K562 (cell line): ENCODE data around the gene THAP12. TPM values are rescaled to one million over a fixed set of nuclear protein-coding genes. Genes with fewer than 3 reads are reported as not detected.
A peak's percentile ranks its signal among the peaks of the same experiment; 100 is the strongest.

Experiments
- ATAC-seq: fragments of 200-7000 bp; cut with Tn5 transposase; 3 replicates; pipeline ENCODE4 v1.9.1; 2020; ENCODE audit warnings: moderate library complexity
- BruUV-seq: library from RNA; stranded (reverse); fragments of 400-500 nt; replicated peaks from 2 replicates; lab custom pipeline; 2021; lab: Mats Ljungman, UMichigan
- CTCF ChIA-PET: fragments of 300-600 bp; formaldehyde crosslinking; extraction: SDS; loops from one replicate; lab custom pipeline; 2021; ENCODE audit warnings: low intra/inter-chr PET ratio; lab: Yijun Ruan, JAX
- POLR2A ChIA-PET: fragments of 300-600, 350-650 bp; sonication (Branson Sonifier 250); formaldehyde crosslinking; extraction: SDS; loops from one replicate; lab custom pipeline; 2021; ENCODE audit warnings: antibody characterized with exemption, inconsistent platforms; lab: Yijun Ruan, JAX
- DNase-seq, 4 experiments: peaks; one replicate each; pipeline versions ENCODE4 v3.0.0 to v3.0.0-alpha.2; 2011 to 2018; ENCODE audit warnings: low spot score in 3 of 4, mixed read lengths in 3 of 4; ENCODE audit errors: extremely low read depth in 1 of 4
- FAIRE-seq: peaks from 2 replicates; lab custom pipeline; 2011; peaks lifted over from hg19 to GRCh38; lab: Jason Lieb, UNC
- H2AFZ ChIP-seq: 2 replicates; pipeline ENCODE4 v1.6.0; 2011; ENCODE audit warnings: low read depth, low read length, control low read depth, inconsistent platforms
- H3K27ac ChIP-seq: fragments of 200-600 bp; 3 replicates; pipeline ENCODE4 v1.8.0; 2011; ENCODE audit warnings: low read depth, mild to moderate bottlenecking, control low read depth, inconsistent platforms, low read length, moderate library complexity, mixed read lengths; ENCODE audit errors: extremely low read depth
- H3K27me3 ChIP-seq, 2 experiments: fragments of 300-600 bp in 1 of 2; 2 replicates in 1 of 2; 3 replicates in 1 of 2; pipeline versions ENCODE4 v1.6.0 to v1.8.0; 2011; ENCODE audit warnings: inconsistent platforms in 2 of 2, low read length in 2 of 2, mild to moderate bottlenecking in 1 of 2, mixed read lengths in 1 of 2, moderate library complexity in 1 of 2; ENCODE audit not compliant: control insufficient read depth in 2 of 2, insufficient read depth in 2 of 2
- H3K36me3 ChIP-seq: fragments of 300-600 bp; 3 replicates; pipeline ENCODE4 v1.8.0; 2011; ENCODE audit warnings: mild to moderate bottlenecking, low read length, inconsistent platforms; ENCODE audit not compliant: control insufficient read depth, insufficient read depth
- H3K4me1 ChIP-seq, 2 experiments: fragments of 200-600 bp in 1 of 2; replicated peaks in 1 of 2; 2 replicates in 1 of 2; 3 replicates in 1 of 2; pipeline versions ENCODE4 v1.5.1 to v1.8.0; 2011; ENCODE audit warnings: inconsistent platforms in 2 of 2, low read length in 2 of 2, mild to moderate bottlenecking in 1 of 2, mixed read lengths in 1 of 2, moderate library complexity in 1 of 2; ENCODE audit not compliant: control insufficient read depth in 2 of 2, insufficient read depth in 2 of 2
- H3K4me2 ChIP-seq: 2 replicates; pipeline ENCODE4 v1.6.1; 2011; ENCODE audit warnings: low read length, control low read depth, inconsistent platforms, mixed read lengths; ENCODE audit not compliant: insufficient read depth
- H3K4me3 ChIP-seq: fragments of 200-600 bp; sonication (generic), shearing (Covaris generic); 2 replicates; pipeline ENCODE4 v1.5.1; 2016; ENCODE audit warnings: control low read depth, inconsistent platforms
- H3K79me2 ChIP-seq: fragments of 200-600 bp; 3 replicates; pipeline ENCODE4 v1.8.0; 2011; ENCODE audit warnings: low read length, inconsistent platforms; ENCODE audit not compliant: control insufficient read depth, insufficient read depth
- H3K9ac ChIP-seq, 2 experiments: 2 replicates each; pipeline versions ENCODE4 v1.6.0 to v1.6.1; 2011; ENCODE audit warnings: low read depth in 2 of 2, low read length in 2 of 2, control low read depth in 1 of 2, inconsistent platforms in 1 of 2, mild to moderate bottlenecking in 1 of 2, mixed read lengths in 1 of 2; ENCODE audit not compliant: insufficient read depth in 1 of 2
- H3K9me1 ChIP-seq: one replicate; pipeline ENCODE4 v1.6.0; 2011; ENCODE audit warnings: inconsistent platforms, mild to moderate bottlenecking, low read length, moderate library complexity; ENCODE audit not compliant: control insufficient read depth, insufficient read depth
- H3K9me3 ChIP-seq: replicated peaks from 2 replicates; pipeline ENCODE4 v1.5.1; 2011; ENCODE audit warnings: low read depth, low read length, inconsistent platforms; ENCODE audit not compliant: control insufficient read depth, insufficient read depth
- H4K20me1 ChIP-seq: replicated peaks from 2 replicates; pipeline ENCODE4 v1.6.1; 2011; ENCODE audit warnings: low read length, inconsistent platforms, mixed read lengths; ENCODE audit not compliant: control insufficient read depth, insufficient read depth
- DACH1 ChIP-seq: fragments of 450-650 bp; IDR thresholded peaks from 2 replicates; pipeline ENCODE4 v1.6.1; 2018; ENCODE audit not compliant: partially characterized antibody
- FOXK1 ChIP-seq: sonication (generic); formaldehyde crosslinking; IDR thresholded peaks from 2 replicates; pipeline ENCODE4 v1.8.0; 2022; ENCODE audit warnings: missing genetic modification reagents, mild to moderate bottlenecking, borderline replicate concordance
- HMG20A ChIP-seq: fragments of 450-650 bp; formaldehyde crosslinking; conservative IDR thresholded peaks from 2 replicates; pipeline ENCODE4 v1.4.0; 2020; ENCODE audit warnings: mild to moderate bottlenecking, mixed read lengths
- PATZ1 ChIP-seq: fragments of 250-450 bp; sonication (Bioruptor Pico); IDR thresholded peaks from 2 replicates; pipeline ENCODE4 v1.5.0; 2020; ENCODE audit warnings: mild to moderate bottlenecking, borderline replicate concordance
- RFX1 ChIP-seq: fragments of 450-650 bp; IDR thresholded peaks from 2 replicates; pipeline ENCODE4 v1.6.1; 2016; ENCODE audit warnings: mild to moderate bottlenecking, moderate library complexity
- SRF ChIP-seq, 2 experiments: fragments of 250-450, 450-650 bp in 1 of 2; sonication (Bioruptor Pico) in 1 of 2; sonication (generic) in 1 of 2; formaldehyde crosslinking; IDR thresholded peaks; 2 replicates each; pipeline versions ENCODE4 v1.5.0 to v1.5.1; 2020 to 2022; ENCODE audit warnings: mild to moderate bottlenecking in 1 of 2, missing genetic modification reagents in 1 of 2
- ZSCAN32 ChIP-seq: fragments of 450-650 bp; formaldehyde crosslinking; IDR thresholded peaks from 2 replicates; pipeline ENCODE4 v1.4.0; 2020; ENCODE audit warnings: mild to moderate bottlenecking, moderate library complexity
- WGBS: fragments of 100-300 bp; shearing (Covaris generic); methylation state at CpG from one replicate; pipeline ENCODE4 v1.1.6; 2016; ENCODE audit warnings: low coverage, mixed read lengths; ENCODE audit not compliant: insufficient coverage; ENCODE audit errors: missing lambda C conversion rate; 5-methylcytosine and 5-hydroxymethylcytosine counted together
- in situ Hi-C: fragments of 300-500 bp; cut with MboI; formaldehyde crosslinking; loops from 4 replicates; pipeline ENCODE4 v1.15.0; 2018; ENCODE audit warnings: inconsistent platforms, mixed read lengths
- intact Hi-C: fragments of 100-400 bp; cut with micrococcal nuclease; formaldehyde crosslinking; loops from 2 replicates; pipeline ENCODE4 v1.14.2; 2022
- polyA plus RNA-seq, 8 experiments: library from polyadenylated mRNA; depleted of rRNA in 4 of 8; stranded (reverse) in 5 of 8; unstranded in 3 of 8; fragments of >200 nt; fragmentation: Nextera tagmentation in 2 of 8; fragmentation: Illumina TruSeq in 1 of 8; extraction: Ambion mirVana in 2 of 8; extraction: Trizol in 1 of 8; gene quantifications; 2 replicates each; pipeline versions ENCODE4 v1.2.1 to v1.2.3, GENCODE V29; 2011 to 2014; ENCODE audit warnings: inconsistent platforms in 1 of 8, missing spikeins in 1 of 8
- total RNA-seq, 7 experiments: library from RNA; depleted of rRNA in 6 of 7; stranded (reverse); fragments of >200 nt in 6 of 7; fragmentation: Illumina TruSeq in 2 of 7; extraction: Trizol in 2 of 7; gene quantifications; 2 replicates each; pipeline versions ENCODE4 v1.2.1 to v1.2.3, GENCODE V29; 2011 to 2021; ENCODE audit warnings: low replicate concordance in 1 of 7
- TF ChIP-seq, protein P1 (sequence below): IDR thresholded peaks from 3 replicates; pipeline ENCODE4 v1.6.1; 2011; ENCODE audit warnings: borderline replicate concordance, mild to moderate bottlenecking; ENCODE audit not compliant: insufficient read length, insufficient read depth
- TF ChIP-seq, protein P2 (sequence below): fragments of 450-650 bp; formaldehyde crosslinking; IDR thresholded peaks from 2 replicates; pipeline ENCODE4 v1.4.0; 2020; ENCODE audit warnings: mild to moderate bottlenecking

Gene THAP12
- total and polyA plus RNA-seq, 9 of the 15 experiments (the other 6 are each of a cell fraction or from before 2014, with no cell fraction given), result 28.1 to 103 (median 57.8) TPM

DNA sequence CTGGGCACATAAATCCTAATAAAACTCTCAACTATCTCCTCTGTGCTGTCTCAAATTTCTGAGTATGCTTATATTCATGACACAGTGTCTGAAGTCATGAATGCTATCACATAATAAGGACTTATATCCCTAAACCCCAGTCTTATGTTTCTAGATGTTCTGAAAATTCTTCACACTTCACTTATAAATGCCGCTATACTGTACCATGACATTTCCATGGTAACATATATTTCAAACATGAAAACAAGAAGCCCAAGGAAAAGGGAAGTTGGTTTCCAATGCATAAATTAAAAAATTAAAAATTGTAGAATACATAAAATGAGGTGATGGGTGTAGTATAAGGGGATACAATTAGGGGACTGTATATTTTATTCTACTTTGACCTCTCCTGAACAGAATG, 11.9 kb upstream of the THAP12 start:
- 33% methylated on average over 1 of the region's 1 CpG for WGBS
- BruUV-seq, result no TSS peak
- H3K9me3 ChIP-seq, result no peaks in the 10 kb centered on the region
- ChIA-PET POLR2A (no interaction called here), CTCF (no interaction called here)
- in situ Hi-C loops (no loop called here), intact Hi-C loops (no loop called here)
- no peak overlapping the region for H3K4me3 ChIP-seq
- FAIRE-seq (no peak), ATAC-seq (no peak), DNase-seq (no peak)
- H3K27me3 ChIP-seq, result peaks cover 0 to 6% of the 10 kb centered on the region in 2 experiments; a peak in 4 of 5 replicates
- no peak overlapping the region for H3K4me2 ChIP-seq
- H3K36me3 ChIP-seq, result no peaks in the 10 kb centered on the region
- no peak overlapping the region for H3K9ac ChIP-seq
- H3K79me2 ChIP-seq, result no peaks in the 10 kb centered on the region
- no peaks in the 10 kb centered on the region for H3K4me1 ChIP-seq
- no peak overlapping the region for H2AFZ ChIP-seq
- TF ChIP-seq ZSCAN32 (no peak), RFX1 (0 out of 2 replicates have a peak, but pooled peaks have one; percentile 9)
- H3K27ac ChIP-seq, result no peak overlapping the region
- H3K9me1 ChIP-seq, result no peaks in the 10 kb centered on the region
- no peaks in the 10 kb centered on the region for H4K20me1 ChIP-seq

GRCh38 chr11:76391811-76392475, 11.0 kb upstream of the THAP12 start:
- in situ Hi-C loops, result no loop called here
- no TSS peak for BruUV-seq
- Histone ChIP-seq H3K9ac (no peak overlapping the region), H3K4me3 (no peak overlapping the region), H3K27me3 (peaks cover 0 to under 1% of the 10 kb centered on the region in 2 experiments; a peak in 4 of 5 replicates), H3K9me1 (no peaks in the 10 kb centered on the region), H3K9me3 (no peaks in the 10 kb centered on the region), H3K79me2 (no peaks in the 10 kb centered on the region), H2AFZ (no peak overlapping the region), H3K4me1 (no peaks in the 10 kb centered on the region), H3K36me3 (no peaks in the 10 kb centered on the region), H3K27ac (no peak overlapping the region), H4K20me1 (no peaks in the 10 kb centered on the region), H3K4me2 (no peak overlapping the region)
- WGBS, result 29% methylated on average over 7 of the region's 7 CpGs
- intact Hi-C loops, result no loop called here
- ChIA-PET POLR2A (interaction anchor here (0.6 to 1.4 kb wide), 2 partner anchors 9 to 30 kb away, joined by 3 to 4 read pairs; no protein-coding TSS in a partner anchor), CTCF (no interaction called here)
- FAIRE-seq (no peak), ATAC-seq (no peak), DNase-seq (no peak)
- no peak for TF ChIP-seq SRF (CRISPR knock-in tag; IDR thresholded peaks at IDR 0.05)
- TF ChIP-seq, protein P1, sequence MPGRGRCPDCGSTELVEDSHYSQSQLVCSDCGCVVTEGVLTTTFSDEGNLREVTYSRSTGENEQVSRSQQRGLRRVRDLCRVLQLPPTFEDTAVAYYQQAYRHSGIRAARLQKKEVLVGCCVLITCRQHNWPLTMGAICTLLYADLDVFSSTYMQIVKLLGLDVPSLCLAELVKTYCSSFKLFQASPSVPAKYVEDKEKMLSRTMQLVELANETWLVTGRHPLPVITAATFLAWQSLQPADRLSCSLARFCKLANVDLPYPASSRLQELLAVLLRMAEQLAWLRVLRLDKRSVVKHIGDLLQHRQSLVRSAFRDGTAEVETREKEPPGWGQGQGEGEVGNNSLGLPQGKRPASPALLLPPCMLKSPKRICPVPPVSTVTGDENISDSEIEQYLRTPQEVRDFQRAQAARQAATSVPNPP, result no peak
- TF ChIP-seq, protein P2, sequence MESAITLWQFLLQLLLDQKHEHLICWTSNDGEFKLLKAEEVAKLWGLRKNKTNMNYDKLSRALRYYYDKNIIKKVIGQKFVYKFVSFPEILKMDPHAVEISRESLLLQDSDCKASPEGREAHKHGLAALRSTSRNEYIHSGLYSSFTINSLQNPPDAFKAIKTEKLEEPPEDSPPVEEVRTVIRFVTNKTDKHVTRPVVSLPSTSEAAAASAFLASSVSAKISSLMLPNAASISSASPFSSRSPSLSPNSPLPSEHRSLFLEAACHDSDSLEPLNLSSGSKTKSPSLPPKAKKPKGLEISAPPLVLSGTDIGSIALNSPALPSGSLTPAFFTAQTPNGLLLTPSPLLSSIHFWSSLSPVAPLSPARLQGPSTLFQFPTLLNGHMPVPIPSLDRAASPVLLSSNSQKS (CRISPR knock-in tag), result no peak
- no peak for TF ChIP-seq PATZ1 (CRISPR knock-in tag)
- no peak for TF ChIP-seq FOXK1
- TF ChIP-seq DACH1, result no peak
- no peak for TF ChIP-seq HMG20A (CRISPR knock-in tag)
